Memory B cell (primary cell): ENCODE results near the gene RNF182.

Source experiments
- ATAC-seq: fragments of 150-1000 bp; cut with Tn5 transposase; 2 replicates; pipeline ENCODE4 v1.10.0; 2021; ENCODE audit warnings: low read depth, mild to moderate bottlenecking, moderate library complexity
- DNase-seq, 2 donors: peaks; one replicate each; pipeline ENCODE4 v3.0.0; 2022; ENCODE audit warnings: low spot score in 2 of 2
- H3K27ac Mint-ChIP-seq: one replicate; pipeline ENCODE4 v1.8.0; 2022; ENCODE audit warnings: mild to moderate bottlenecking, moderate library complexity, mixed read lengths
- H3K27me3 Mint-ChIP-seq: one replicate; pipeline ENCODE4 v1.8.0; 2022; ENCODE audit warnings: mixed read lengths
- H3K36me3 Mint-ChIP-seq: one replicate; pipeline ENCODE4 v1.8.0; 2022; ENCODE audit warnings: mild to moderate bottlenecking, mixed read lengths
- H3K4me1 Mint-ChIP-seq: one replicate; pipeline ENCODE4 v1.8.0; 2022; ENCODE audit warnings: mixed read lengths
- H3K4me3 Mint-ChIP-seq: one replicate; pipeline ENCODE4 v1.8.0; 2022; ENCODE audit warnings: mild to moderate bottlenecking, moderate library complexity, mixed read lengths
- H3K9me3 Mint-ChIP-seq: one replicate; pipeline ENCODE4 v1.8.0; 2022; ENCODE audit warnings: mixed read lengths

Gene RNF182

DNA sequence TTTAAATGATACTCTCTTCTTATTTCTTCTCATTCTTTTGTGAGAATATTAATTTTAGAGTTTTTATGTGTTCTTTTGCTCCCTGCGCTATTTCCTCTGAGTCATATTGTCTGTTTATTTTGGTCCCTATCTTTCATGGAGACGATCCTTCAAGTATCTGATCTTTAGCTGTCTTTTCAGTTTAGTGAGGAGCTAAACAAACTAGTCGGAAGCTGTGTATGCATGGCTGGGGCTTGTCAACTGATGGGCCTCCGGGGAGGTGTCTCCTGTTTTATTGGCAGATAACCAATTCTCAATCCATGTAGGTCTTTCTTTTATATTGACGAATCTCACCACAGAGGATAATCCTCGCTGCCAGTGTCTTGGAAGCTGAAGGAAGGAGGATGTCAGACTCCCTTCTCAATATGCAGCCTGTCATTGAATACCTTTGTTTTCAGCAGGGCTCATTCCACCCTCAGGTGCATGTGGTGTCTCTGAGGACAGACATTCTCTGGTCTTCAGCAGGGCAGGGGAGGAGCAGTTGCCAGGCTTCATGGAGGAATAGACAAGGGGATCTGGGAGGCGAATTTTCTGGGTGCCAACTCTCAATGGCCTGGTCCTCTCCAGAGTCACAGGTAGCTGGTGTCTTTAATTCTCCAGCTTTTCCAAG is 64.9 kb downstream of the RNF182 start:
- Mint-ChIP-seq H3K9me3 (no peaks in the 10 kb centered on the region), H3K36me3 (peaks cover 2% of the 10 kb centered on the region), H3K4me1 (no peaks in the 10 kb centered on the region), H3K27ac (no peak overlapping the region), H3K4me3 (no peak overlapping the region), H3K27me3 (peaks cover 18% of the 10 kb centered on the region)
- no peak for DNase-seq
- no peak for ATAC-seq

DNA sequence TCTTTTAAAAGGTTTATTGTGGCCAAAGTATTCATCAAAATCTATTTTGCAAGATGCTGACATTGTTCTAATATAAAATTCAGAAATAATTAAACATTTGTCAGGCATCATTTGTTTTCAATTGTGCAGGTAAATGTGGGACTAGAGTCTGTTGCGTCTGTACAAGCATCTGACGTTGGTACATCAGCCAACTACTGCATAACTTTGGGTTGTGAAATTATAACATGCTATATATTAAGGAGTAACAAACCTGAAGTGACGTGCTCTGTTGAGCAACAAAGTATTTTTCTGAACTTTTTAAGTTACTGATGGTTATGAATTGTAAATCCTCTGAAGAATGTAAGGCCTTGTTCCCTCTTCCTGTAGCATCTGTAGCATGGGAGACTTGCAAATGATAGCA is 66.0 kb downstream of the RNF182 start:
- peaks cover 2% of the 10 kb centered on the region for H3K36me3 Mint-ChIP-seq
- H3K27me3 Mint-ChIP-seq = peaks cover 16% of the 10 kb centered on the region
- H3K9me3 Mint-ChIP-seq = no peaks in the 10 kb centered on the region
- ATAC-seq = no peak
- no peak overlapping the region for H3K4me3 Mint-ChIP-seq
- H3K27ac Mint-ChIP-seq = no peak overlapping the region
- no peaks in the 10 kb centered on the region for H3K4me1 Mint-ChIP-seq
- DNase-seq = no peak

DNA sequence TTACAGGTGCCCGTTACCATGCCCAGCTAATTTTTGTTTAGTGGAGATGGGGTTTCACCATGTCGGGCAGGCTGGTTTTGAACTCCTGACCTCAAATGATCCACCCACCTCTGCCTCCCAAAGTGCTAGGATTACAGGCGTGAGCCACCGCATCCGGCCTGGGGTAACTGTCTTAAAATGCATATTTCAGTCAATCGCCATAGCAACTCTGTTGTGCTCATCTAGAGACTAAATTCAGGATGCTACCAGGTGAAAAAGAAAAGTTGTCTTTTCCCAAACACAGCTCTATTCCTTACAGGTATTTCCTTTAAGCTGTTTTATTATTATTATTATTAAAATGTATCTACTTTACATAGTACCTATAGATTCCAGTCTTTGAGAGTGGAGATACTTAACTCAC is 66.6 kb downstream of the RNF182 start:
- peaks cover 2% of the 10 kb centered on the region for H3K36me3 Mint-ChIP-seq
- H3K4me3 Mint-ChIP-seq = no peak overlapping the region
- H3K9me3 Mint-ChIP-seq = no peaks in the 10 kb centered on the region
- peaks cover 15% of the 10 kb centered on the region for H3K27me3 Mint-ChIP-seq
- DNase-seq = no peak
- H3K27ac Mint-ChIP-seq = no peak overlapping the region
- no peak for ATAC-seq
- H3K4me1 Mint-ChIP-seq = no peaks in the 10 kb centered on the region

DNA sequence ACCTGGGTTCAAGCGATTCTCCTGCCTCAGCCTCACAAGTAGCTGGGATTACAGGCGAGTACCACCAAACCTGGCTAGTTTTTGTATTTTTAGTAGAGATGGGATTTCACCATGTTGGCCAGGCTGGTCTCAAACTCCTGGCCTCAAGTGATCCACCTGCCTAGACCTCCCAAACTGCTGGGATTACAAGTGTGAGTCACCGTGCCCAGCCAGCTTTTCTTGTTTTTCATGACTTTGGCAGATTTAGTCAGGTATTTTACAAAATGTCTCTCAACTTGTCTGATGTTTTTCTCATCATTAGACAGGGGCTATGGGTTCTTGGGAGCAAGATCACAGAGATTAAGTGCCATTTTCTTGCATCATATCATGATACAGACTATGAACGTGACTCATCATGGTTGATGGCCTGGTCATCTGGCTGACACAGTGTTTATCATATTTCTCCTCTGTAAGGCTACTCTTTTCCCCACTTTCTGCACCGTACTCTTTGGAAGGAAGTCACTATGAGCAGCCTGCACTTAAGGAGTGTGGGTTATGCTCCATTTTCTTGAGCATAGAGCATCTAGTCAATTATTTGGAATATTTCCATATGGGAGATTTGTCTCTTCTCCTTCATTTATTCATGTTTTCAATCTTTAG is 67.8 kb downstream of the RNF182 start:
- no peak overlapping the region for H3K27ac Mint-ChIP-seq
- H3K4me1 Mint-ChIP-seq = no peaks in the 10 kb centered on the region
- H3K27me3 Mint-ChIP-seq = peaks cover 14% of the 10 kb centered on the region
- no peak for DNase-seq
- H3K9me3 Mint-ChIP-seq = no peaks in the 10 kb centered on the region
- H3K36me3 Mint-ChIP-seq = peaks cover 2% of the 10 kb centered on the region
- ATAC-seq = no peak
- H3K4me3 Mint-ChIP-seq = no peak overlapping the region

DNA sequence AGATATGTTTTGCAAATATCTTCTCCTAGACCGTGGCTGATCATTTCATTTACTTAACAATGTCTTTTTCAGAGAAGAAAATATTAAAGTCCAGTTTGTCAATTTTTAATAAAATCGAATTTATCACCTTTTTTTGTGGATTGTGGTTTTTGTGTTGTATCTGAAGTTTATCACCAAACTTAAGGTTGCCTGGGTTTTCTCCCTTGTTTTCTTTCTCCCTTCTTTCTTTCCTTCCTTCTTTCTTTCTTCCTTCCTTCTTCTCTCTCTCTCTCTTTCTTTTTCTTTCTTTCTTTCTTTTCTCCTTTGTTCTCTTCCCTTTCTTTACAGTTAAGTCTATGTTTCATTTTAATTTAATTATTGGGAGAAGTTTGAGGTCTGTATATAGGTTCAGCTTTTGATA is 68.7 kb downstream of the RNF182 start:
- Mint-ChIP-seq H3K27me3 (peaks cover 14% of the 10 kb centered on the region), H3K4me1 (no peaks in the 10 kb centered on the region), H3K9me3 (no peaks in the 10 kb centered on the region), H3K4me3 (no peak overlapping the region), H3K36me3 (peaks cover 2% of the 10 kb centered on the region), H3K27ac (no peak overlapping the region)
- ATAC-seq (no peak), DNase-seq (no peak)

DNA sequence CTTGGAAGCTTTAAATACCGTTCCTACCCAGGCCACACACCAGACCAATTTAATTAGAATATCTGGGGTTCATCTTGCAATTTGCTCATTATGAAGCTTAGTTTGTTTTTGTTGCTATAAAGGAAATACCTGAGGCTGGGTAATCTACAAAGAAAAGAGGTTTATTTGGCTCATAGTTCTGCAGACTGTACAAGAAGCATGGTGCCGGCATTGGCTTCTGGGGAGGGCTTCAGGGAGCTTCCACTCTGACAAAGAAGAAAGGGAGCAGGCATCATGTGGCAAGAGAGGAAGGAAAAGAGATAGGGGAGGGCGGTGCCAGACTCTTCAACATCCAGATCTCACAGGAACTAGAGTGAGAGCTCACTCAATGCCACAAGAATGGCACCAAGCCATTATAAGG is 73.6 kb downstream of the RNF182 start:
- H3K36me3 Mint-ChIP-seq = peaks cover 2% of the 10 kb centered on the region
- no peak overlapping the region for H3K27ac Mint-ChIP-seq
- no peak for DNase-seq
- no peaks in the 10 kb centered on the region for H3K9me3 Mint-ChIP-seq
- no peak for ATAC-seq
- no peak overlapping the region for H3K4me3 Mint-ChIP-seq
- H3K27me3 Mint-ChIP-seq = peaks cover 8% of the 10 kb centered on the region
- no peaks in the 10 kb centered on the region for H3K4me1 Mint-ChIP-seq

DNA sequence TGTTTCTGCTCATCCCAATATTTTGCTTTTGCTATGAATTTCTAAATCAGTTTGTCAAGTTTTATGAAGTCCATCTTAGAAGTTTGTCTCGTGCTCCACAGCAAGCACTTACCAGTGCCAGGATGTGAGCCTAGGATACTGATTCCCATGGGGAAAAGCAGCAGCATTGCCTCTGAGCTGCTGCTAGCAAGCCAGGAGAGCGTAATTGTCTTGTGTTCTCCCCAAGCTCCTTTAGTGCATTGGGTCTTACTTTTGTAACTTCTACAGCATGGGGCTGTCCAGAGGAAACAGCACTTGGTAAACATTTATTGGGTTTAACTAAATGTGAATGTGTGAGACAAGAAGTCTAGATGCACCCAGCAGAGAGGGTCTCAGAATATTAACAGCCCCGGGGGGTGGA is 76.1 kb downstream of the RNF182 start:
- Mint-ChIP-seq H3K4me3 (no peak overlapping the region), H3K27me3 (peaks cover 2% of the 10 kb centered on the region), H3K4me1 (no peaks in the 10 kb centered on the region), H3K9me3 (no peaks in the 10 kb centered on the region), H3K36me3 (no peaks in the 10 kb centered on the region), H3K27ac (no peak overlapping the region)
- DNase-seq (no peak), ATAC-seq (no peak)

DNA sequence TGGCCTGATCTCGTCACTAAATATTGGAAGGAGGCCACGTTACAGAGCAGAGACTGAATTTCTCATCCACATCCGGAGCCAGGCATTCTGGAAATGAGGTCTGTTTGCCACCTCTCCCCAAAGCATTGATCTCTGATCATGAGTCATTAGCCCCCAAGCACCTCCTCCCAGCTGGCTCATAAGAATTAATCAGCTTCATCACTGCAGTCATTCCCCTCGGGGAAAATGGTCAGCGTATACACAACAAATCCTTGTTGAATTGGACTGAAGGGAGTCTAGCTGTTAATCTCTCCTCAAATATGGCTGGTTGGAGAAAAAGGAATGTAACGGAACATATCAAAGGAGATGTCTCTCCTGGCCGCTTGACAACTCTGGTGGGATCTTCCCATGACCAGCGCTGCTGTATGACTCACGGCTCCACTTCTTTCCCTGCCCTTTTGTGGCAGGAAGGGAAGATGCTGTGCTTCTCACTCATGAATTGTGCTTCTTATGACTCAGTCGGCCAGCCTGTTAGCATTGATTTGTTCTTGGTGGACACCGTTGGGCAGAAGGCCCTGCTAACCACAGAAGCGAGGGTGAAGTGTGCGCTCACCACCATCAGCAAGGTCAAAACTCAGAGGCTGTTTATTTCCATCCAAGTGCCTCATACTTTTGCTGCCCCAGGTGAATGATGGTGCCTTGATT is 76.7 kb downstream of the RNF182 start:
- Mint-ChIP-seq H3K9me3 (no peaks in the 10 kb centered on the region), H3K36me3 (no peaks in the 10 kb centered on the region), H3K27me3 (peaks cover 2% of the 10 kb centered on the region), H3K4me3 (no peak overlapping the region), H3K4me1 (no peaks in the 10 kb centered on the region), H3K27ac (no peak overlapping the region)
- no peak for DNase-seq
- no peak for ATAC-seq

DNA sequence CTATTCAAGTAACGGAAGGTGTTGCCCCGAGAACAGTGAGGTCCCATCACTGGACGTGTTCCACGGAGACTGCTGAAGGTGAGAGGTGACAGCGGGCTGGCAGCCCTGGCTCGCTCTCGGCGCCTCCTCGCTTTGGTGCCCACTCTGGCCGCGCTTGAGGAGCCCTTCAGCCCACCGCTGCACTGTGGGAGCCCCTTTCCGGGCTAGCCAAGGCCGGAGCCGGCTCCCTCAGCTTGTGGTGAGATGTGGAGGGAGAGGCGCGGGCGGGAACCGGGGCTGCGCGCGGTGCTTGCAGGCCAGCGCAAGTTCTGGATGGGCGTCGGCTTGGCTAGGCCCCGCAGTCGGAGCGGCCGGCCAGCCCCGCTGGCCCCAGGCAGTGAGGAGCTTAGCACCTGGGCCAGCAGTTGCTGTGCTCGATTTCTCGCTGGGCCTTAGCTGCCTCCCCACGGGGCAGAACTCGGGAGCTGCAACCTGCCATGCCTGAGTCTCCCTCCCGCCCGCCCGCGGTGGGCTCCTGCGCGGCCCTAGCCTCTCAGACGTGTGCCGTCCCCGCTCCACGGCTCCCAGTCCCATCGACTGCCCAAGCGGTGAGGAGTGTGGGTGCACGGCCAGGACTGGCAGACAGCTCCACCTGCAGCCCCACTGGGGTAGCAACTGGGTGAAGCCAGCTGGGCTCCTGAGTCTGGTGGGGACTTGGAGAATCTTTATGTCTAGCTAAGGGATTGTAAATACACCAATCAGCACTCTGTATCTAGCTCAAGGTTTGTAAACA is 77.6 kb downstream of the RNF182 start:
- Mint-ChIP-seq H3K27ac (no peak overlapping the region), H3K27me3 (peaks cover 5% of the 10 kb centered on the region), H3K9me3 (no peaks in the 10 kb centered on the region), H3K4me3 (no peak overlapping the region), H3K4me1 (no peaks in the 10 kb centered on the region), H3K36me3 (no peaks in the 10 kb centered on the region)
- DNase-seq = no peak
- ATAC-seq = no peak

DNA sequence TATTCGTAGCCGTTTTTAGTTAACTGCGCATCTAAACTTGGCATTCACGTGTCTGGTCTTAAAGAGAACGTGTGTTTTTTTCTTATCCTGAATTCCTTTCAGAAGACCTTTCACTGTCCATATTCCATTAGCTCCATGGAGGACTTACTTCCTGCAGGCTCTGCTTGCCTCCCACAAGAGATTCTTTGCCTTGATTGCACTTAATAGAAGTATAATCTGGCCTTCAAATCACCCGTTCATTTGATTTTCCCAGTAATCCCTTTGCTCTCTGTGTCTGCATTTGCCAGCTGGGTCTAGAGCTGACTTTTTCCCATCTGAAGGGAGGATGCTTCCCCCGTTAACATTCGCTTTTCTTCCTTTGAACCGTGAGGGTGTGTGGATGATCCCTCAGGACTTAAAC is 79.5 kb downstream of the RNF182 start:
- H3K9me3 Mint-ChIP-seq = no peaks in the 10 kb centered on the region
- H3K27me3 Mint-ChIP-seq = peaks cover 8% of the 10 kb centered on the region
- no peaks in the 10 kb centered on the region for H3K36me3 Mint-ChIP-seq
- no peaks in the 10 kb centered on the region for H3K4me1 Mint-ChIP-seq
- no peak overlapping the region for H3K27ac Mint-ChIP-seq
- DNase-seq = no peak
- no peak for ATAC-seq
- H3K4me3 Mint-ChIP-seq = no peak overlapping the region

DNA sequence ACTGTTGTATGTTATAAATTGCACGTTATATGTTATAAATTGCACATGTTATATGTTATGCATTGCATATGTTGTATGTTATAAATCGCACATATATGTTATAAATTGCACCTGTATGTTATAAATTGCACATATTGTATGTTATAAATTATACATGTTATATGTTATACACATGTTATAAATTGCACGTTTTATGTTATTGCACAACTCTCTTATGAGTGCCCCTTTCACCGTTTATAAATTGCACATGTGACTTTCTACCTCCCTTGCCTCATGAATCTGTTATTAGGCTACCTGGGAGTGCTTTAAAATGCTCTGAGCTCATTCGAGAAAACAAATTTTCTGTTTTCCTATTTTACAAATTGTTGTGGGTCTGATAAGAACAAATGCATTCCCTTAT is 84.1 kb downstream of the RNF182 start:
- peaks cover 1% of the 10 kb centered on the region for H3K9me3 Mint-ChIP-seq
- H3K4me1 Mint-ChIP-seq = no peaks in the 10 kb centered on the region
- no peak overlapping the region for H3K4me3 Mint-ChIP-seq
- H3K27me3 Mint-ChIP-seq = peaks cover 16% of the 10 kb centered on the region
- ATAC-seq (no peak), DNase-seq (no peak)
- H3K36me3 Mint-ChIP-seq = peaks cover 2% of the 10 kb centered on the region
- H3K27ac Mint-ChIP-seq = no peak overlapping the region

DNA sequence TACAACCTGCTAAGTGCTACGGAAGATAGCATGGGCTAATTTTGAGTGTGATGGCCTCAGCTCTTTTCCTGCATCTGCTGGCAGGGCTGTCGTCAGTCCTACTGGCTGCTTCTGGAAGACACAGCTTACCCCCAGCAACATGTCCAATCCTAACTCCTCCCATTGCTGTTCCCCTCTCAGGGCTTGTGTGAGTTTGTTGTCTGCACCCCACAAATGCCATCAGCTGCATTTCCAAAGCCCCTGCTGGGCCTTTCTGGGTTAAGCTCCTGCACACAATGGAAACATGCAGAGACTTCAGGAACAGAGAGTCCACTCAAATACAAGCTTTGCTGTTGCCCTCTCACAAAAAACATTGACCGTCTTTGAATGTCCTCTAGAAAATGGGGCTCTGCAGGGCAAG is 84.7 kb downstream of the RNF182 start:
- Mint-ChIP-seq H3K27me3 (peaks cover 17% of the 10 kb centered on the region), H3K36me3 (peaks cover 2% of the 10 kb centered on the region), H3K27ac (no peak overlapping the region), H3K4me1 (no peaks in the 10 kb centered on the region), H3K9me3 (peaks cover 1% of the 10 kb centered on the region), H3K4me3 (no peak overlapping the region)
- DNase-seq (no peak), ATAC-seq (no peak)

DNA sequence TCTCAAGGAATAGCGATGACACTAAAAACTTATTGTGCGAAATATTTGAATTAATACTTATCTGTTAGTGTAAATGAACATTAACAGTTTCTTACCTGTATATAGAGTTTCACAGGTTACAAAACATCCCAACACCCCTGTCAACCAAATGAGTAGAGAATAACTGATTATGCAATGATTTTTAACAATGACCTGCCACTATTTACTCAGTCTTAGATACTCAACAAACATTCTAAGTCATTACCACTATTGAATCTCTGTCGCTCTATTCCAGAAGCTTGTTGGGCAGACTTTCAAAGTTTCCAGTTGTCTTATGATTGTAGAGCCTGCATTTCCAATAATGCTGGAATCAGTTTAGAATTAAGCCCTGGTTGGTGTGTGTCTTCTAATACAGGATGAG is 85.5 kb downstream of the RNF182 start:
- Mint-ChIP-seq H3K27me3 (peaks cover 21% of the 10 kb centered on the region), H3K4me3 (no peak overlapping the region), H3K27ac (no peak overlapping the region), H3K4me1 (no peaks in the 10 kb centered on the region), H3K9me3 (peaks cover 1% of the 10 kb centered on the region), H3K36me3 (peaks cover 2% of the 10 kb centered on the region)
- ATAC-seq (no peak), DNase-seq (no peak)

DNA sequence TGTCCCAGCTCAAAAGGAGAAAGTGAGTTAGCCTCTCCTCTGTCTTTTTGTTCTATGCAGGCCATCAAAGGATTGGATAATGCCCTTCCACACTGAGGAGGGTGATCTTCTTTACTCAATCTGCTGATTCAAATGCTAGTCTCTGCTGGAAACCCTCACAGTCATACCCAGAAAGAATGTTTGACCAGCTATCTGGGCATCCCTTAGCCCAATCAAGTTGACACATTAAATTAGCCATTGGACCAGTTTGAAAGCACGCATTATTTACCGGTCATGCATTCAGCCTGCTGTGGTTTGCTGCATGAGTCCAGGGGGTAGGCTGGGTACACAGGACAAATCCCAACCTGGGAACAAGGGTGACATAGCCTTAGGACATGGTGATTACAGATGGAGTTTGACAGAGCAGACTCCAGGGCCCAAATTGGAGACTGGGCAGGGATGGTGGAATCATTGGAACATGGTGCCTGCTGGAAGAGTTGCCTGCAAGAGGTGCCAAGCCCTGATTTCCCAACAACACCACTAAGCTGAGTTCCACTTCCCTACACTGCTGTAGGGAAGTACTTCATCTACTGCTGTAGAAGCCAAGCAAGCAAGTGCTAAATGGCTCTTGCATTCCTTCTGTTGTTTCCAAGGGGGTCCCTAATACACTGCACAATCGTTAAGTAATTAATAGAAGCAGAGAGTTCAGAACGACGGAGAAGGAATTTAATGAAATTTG is 87.7 kb downstream of the RNF182 start:
- Mint-ChIP-seq H3K36me3 (peaks cover 4% of the 10 kb centered on the region), H3K4me3 (no peak overlapping the region), H3K27ac (no peak overlapping the region), H3K27me3 (peaks cover 26% of the 10 kb centered on the region), H3K9me3 (peaks cover 1% of the 10 kb centered on the region), H3K4me1 (no peaks in the 10 kb centered on the region)
- ATAC-seq = no peak
- no peak for DNase-seq
